Mucosa of rectum (tissue), 2 donors: ENCODE measurements around the gene SNED1.

Source experiments
- H3K27ac ChIP-seq, 2 donors: one replicate each; pipeline ENCODE4 v1.7.0; 2013; ENCODE audit warnings: inconsistent platforms in 2 of 2, low read depth in 2 of 2, low read length in 2 of 2
- H3K27me3 ChIP-seq, 2 donors: one replicate each; pipeline ENCODE4 v1.7.0; 2013; ENCODE audit warnings: low read length in 2 of 2; ENCODE audit not compliant: control insufficient read depth in 2 of 2, insufficient read depth in 2 of 2
- H3K36me3 ChIP-seq, 2 donors: one replicate each; pipeline ENCODE4 v1.7.0; 2013; ENCODE audit warnings: low read length in 2 of 2; ENCODE audit not compliant: control insufficient read depth in 2 of 2, insufficient read depth in 2 of 2
- H3K4me1 ChIP-seq, 2 donors: one replicate each; pipeline ENCODE4 v1.7.0; 2013; ENCODE audit warnings: low read length in 2 of 2, mild to moderate bottlenecking in 1 of 2; ENCODE audit not compliant: control insufficient read depth in 2 of 2, insufficient read depth in 2 of 2
- H3K4me3 ChIP-seq, 2 donors: one replicate each; pipeline ENCODE4 v1.7.0; 2013; ENCODE audit warnings: low read length in 2 of 2
- H3K9ac ChIP-seq, 2 donors: one replicate each; pipeline ENCODE4 v1.7.0; 2013; ENCODE audit warnings: low read length in 2 of 2, low read depth in 1 of 2, mild to moderate bottlenecking in 1 of 2
- H3K9me3 ChIP-seq, 2 donors: one replicate each; pipeline ENCODE4 v1.7.0; 2013; ENCODE audit warnings: low read length in 2 of 2; ENCODE audit not compliant: control insufficient read depth in 2 of 2
- donor health status: healthy.
- donor health status: Normal muscosa, but diverticular disease.

SNED1 gene

GRCh38 chr2:240955306-240956170 lies 42.9 kb upstream of the SNED1 start:
- no peaks in the 10 kb centered on the region for H3K4me1 ChIP-seq
- no peak overlapping the region for H3K4me3 ChIP-seq
- H3K36me3 ChIP-seq = no peaks in the 10 kb centered on the region
- H3K27me3 ChIP-seq = no peaks in the 10 kb centered on the region
- H3K9ac ChIP-seq = no peak overlapping the region
- H3K27ac ChIP-seq = no peak overlapping the region
- H3K9me3 ChIP-seq = no peaks in the 10 kb centered on the region

GRCh38 chr2:240956171-240956934 lies 42.1 kb upstream of the SNED1 start:
- Histone ChIP-seq H3K27ac (no peak overlapping the region), H3K27me3 (peaks cover 0 to 3% of the 10 kb centered on the region in 2 donors), H3K9me3 (no peaks in the 10 kb centered on the region), H3K9ac (no peak overlapping the region), H3K4me1 (peaks cover 3 to 5% of the 10 kb centered on the region in 2 donors), H3K36me3 (no peaks in the 10 kb centered on the region), H3K4me3 (no peak overlapping the region)

GRCh38 chr2:240956935-240957655 lies 41.3 kb upstream of the SNED1 start:
- no peak overlapping the region for H3K27ac ChIP-seq
- no peak overlapping the region for H3K9ac ChIP-seq
- H3K4me1 ChIP-seq = peaks cover 5 to 11% of the 10 kb centered on the region in 2 donors
- H3K36me3 ChIP-seq = no peaks in the 10 kb centered on the region
- peaks cover 0 to 4% of the 10 kb centered on the region in 2 donors for H3K27me3 ChIP-seq
- no peaks in the 10 kb centered on the region for H3K9me3 ChIP-seq
- H3K4me3 ChIP-seq = no peak overlapping the region

DNA sequence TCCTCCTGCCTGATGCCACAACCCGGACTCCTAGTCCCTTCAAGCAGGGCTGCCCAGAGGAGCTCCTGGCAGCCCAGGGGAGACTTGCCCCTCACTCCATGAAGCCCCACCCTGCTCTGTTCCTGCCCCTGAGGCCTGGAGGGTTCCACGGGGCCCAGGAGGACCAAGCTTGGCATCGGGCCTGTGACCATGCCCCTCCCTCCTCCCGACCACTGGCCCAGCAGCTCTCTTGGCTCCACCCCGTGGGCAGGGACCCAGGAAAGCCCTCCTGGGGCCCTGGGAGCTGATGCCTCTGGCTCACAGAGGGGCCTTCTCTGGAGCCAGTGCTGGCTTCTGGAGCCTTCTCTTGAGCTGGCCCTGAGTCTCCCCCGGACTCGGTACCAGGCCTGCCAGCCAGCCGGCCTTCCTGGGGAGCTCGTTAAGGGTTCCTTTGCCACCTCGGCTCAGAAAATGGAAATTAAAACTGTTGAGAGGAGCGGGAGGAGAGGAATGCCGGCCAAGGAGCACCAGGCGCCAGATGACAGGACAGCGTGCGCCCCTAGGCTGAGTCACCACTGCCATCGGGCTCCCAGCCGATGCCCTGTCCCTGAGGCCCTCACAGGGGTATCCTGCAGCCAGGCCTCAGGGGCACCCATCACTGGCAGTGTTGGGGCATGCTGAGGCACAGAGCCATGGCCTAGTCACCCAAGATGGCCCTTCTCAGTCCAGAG lies 40.6 kb upstream of the SNED1 start:
- Histone ChIP-seq H3K27ac (no peak overlapping the region), H3K9ac (no peak overlapping the region), H3K4me3 (no peak overlapping the region), H3K27me3 (peaks cover 0 to 4% of the 10 kb centered on the region in 2 donors), H3K9me3 (no peaks in the 10 kb centered on the region), H3K4me1 (peaks cover 5 to 11% of the 10 kb centered on the region in 2 donors), H3K36me3 (no peaks in the 10 kb centered on the region)

- Histone ChIP-seq H3K4me3 (no peak overlapping the region), H3K27me3 (peaks cover 0 to 4% of the 10 kb centered on the region in 2 donors), H3K36me3 (no peaks in the 10 kb centered on the region), H3K9me3 (no peaks in the 10 kb centered on the region), H3K4me1 (peaks cover 5 to 11% of the 10 kb centered on the region in 2 donors), H3K27ac (no peak overlapping the region), H3K9ac (no peak overlapping the region)
Observed at GRCh38 chr2:240958366-240959213, 39.8 kb upstream of the SNED1 start.

- Histone ChIP-seq H3K27ac (no peak overlapping the region), H3K27me3 (peaks cover 0 to 4% of the 10 kb centered on the region in 2 donors), H3K4me3 (no peak overlapping the region), H3K9ac (no peak overlapping the region), H3K4me1 (peaks cover 5 to 11% of the 10 kb centered on the region in 2 donors), H3K36me3 (no peaks in the 10 kb centered on the region), H3K9me3 (no peaks in the 10 kb centered on the region)
Observed at GRCh38 chr2:240959214-240959940, 39.0 kb upstream of the SNED1 start.

DNA sequence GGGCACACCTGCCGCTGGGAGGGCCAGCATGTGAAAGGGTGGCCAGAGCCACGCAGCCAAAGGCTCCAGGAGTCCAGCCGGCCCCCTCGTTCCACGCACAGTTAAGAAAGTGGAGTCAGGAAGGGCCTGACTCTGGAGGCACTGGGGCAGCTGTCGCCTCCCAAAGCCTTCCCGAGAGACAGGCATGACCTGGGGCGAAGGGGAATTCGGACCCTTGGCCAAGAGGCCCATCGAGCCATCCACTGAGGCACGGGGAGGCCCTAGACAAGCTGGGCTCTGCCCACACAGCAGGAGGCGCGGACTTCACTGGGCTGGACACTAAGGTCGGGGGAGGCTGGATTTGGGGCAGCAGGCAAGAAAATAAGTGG lies 38.5 kb upstream of the SNED1 start:
- H3K36me3 ChIP-seq = no peaks in the 10 kb centered on the region
- no peak overlapping the region for H3K9ac ChIP-seq
- H3K9me3 ChIP-seq = no peaks in the 10 kb centered on the region
- H3K4me1 ChIP-seq = peaks cover 5 to 11% of the 10 kb centered on the region in 2 donors
- no peak overlapping the region for H3K4me3 ChIP-seq
- H3K27ac ChIP-seq = peak overlapping the region; percentile 22 to 43
- H3K27me3 ChIP-seq = peaks cover 0 to 4% of the 10 kb centered on the region in 2 donors

GRCh38 chr2:240960309-240960970 lies 38.0 kb upstream of the SNED1 start:
- Histone ChIP-seq H3K27ac (peak overlapping the region; percentile 22 to 43), H3K4me3 (no peak overlapping the region), H3K9me3 (no peaks in the 10 kb centered on the region), H3K36me3 (no peaks in the 10 kb centered on the region), H3K4me1 (peaks cover 5 to 11% of the 10 kb centered on the region in 2 donors), H3K9ac (no peak overlapping the region), H3K27me3 (peaks cover 0 to 4% of the 10 kb centered on the region in 2 donors)
